GM19438 (cell line): ENCODE data around the gene ITSN2.

Experiments used
- ATAC-seq: cut with Tn5 transposase; IDR thresholded peaks from one replicate; pipeline ENCODE4 v1.9.1; 2021; ENCODE audit warnings: low read depth; ENCODE audit not compliant: unreplicated experiment

Gene ITSN2

GRCh38 chr2:24274809-24275208 is 85.5 kb downstream of the ITSN2 start:
- ATAC-seq, result no peak

GRCh38 chr2:24273598-24273997 is 86.7 kb downstream of the ITSN2 start:
- ATAC-seq, result no peak

- ATAC-seq, result no peak
Measured at GRCh38 chr2:24272907-24273306, 87.4 kb downstream of the ITSN2 start.

GRCh38 chr2:24272161-24272802 is 88.1 kb downstream of the ITSN2 start:
- ATAC-seq, result no peak

GRCh38 chr2:24269265-24269664 is 91.1 kb downstream of the ITSN2 start:
- ATAC-seq, result no peak

GRCh38 chr2:24265212-24265611 is 95.1 kb downstream of the ITSN2 start:
- ATAC-seq, result no peak

- no peak for ATAC-seq
Measured at GRCh38 chr2:24262421-24262970, 97.8 kb downstream of the ITSN2 start.

- ATAC-seq, result no peak
Measured at GRCh38 chr2:24261441-24261840, 98.9 kb downstream of the ITSN2 start.

GRCh38 chr2:24259316-24259715 is 101.0 kb downstream of the ITSN2 start:
- ATAC-seq, result no peak

- ATAC-seq, result no peak
Measured at GRCh38 chr2:24258718-24259117, 101.6 kb downstream of the ITSN2 start.

GRCh38 chr2:24253303-24253919 is 106.9 kb downstream of the ITSN2 start:
- ATAC-seq, result no peak

GRCh38 chr2:24247592-24247991 is 112.7 kb downstream of the ITSN2 start:
- ATAC-seq, result no peak

GRCh38 chr2:24247164-24247563 is 113.2 kb downstream of the ITSN2 start:
- ATAC-seq, result no peak

GRCh38 chr2:24245986-24246776 is 114.2 kb downstream of the ITSN2 start:
- no peak for ATAC-seq

- no peak for ATAC-seq
Measured at GRCh38 chr2:24241528-24241927, 118.8 kb downstream of the ITSN2 start.

GRCh38 chr2:24239553-24239952 is 120.8 kb downstream of the ITSN2 start:
- no peak for ATAC-seq

GRCh38 chr2:24238158-24238557 is 122.2 kb downstream of the ITSN2 start:
- no peak for ATAC-seq

- no peak for ATAC-seq
Measured at GRCh38 chr2:24237313-24237712, 123.0 kb downstream of the ITSN2 start.

- ATAC-seq, result no peak
Measured at GRCh38 chr2:24233321-24233720, 127.0 kb downstream of the ITSN2 start.

- no peak for ATAC-seq
Measured at GRCh38 chr2:24231461-24231881, 128.9 kb downstream of the ITSN2 start.

GRCh38 chr2:24228470-24228869 is 131.9 kb downstream of the ITSN2 start:
- no peak for ATAC-seq
